Hepatocyte (in vitro differentiated cells): ENCODE results near the gene SLC38A1. TPM values are rescaled to one million over a fixed set of nuclear protein-coding genes. Genes with fewer than 3 reads are reported as not detected.

Experiments used
- DNase-seq: peaks from one replicate; pipeline ENCODE4 v3.0.0-alpha.2; 2016; ENCODE audit warnings: low spot score
- H2AFZ ChIP-seq: fragments of 200-600 bp; sonication (generic); 2 replicates; pipeline ENCODE4 v1.6.0; 2016; ENCODE audit warnings: antibody characterized with exemption, mild to moderate bottlenecking
- H3K27ac ChIP-seq: fragments of 200-600 bp; sonication (generic); 2 replicates; pipeline ENCODE4 v1.5.1; 2016; ENCODE audit warnings: mild to moderate bottlenecking
- H3K27me3 ChIP-seq: fragments of 200-600 bp; sonication (generic); 2 replicates; pipeline ENCODE4 v1.6.1; 2016
- H3K36me3 ChIP-seq: fragments of 200-600 bp; sonication (generic); replicated peaks from 2 replicates; pipeline ENCODE4 v1.5.1; 2016; ENCODE audit warnings: low read depth; ENCODE audit not compliant: insufficient read depth
- H3K4me1 ChIP-seq: fragments of 200-600 bp; sonication (generic); 2 replicates; pipeline ENCODE4 v1.5.1; 2016; ENCODE audit warnings: mild to moderate bottlenecking, moderate library complexity; ENCODE audit not compliant: insufficient read depth
- H3K4me2 ChIP-seq: fragments of 200-600 bp; sonication (generic); 2 replicates; pipeline ENCODE4 v1.6.0; 2016
- H3K4me3 ChIP-seq: fragments of 200-600 bp; sonication (generic); 2 replicates; pipeline ENCODE4 v1.5.1; 2016; ENCODE audit warnings: mild to moderate bottlenecking
- H3K79me2 ChIP-seq: fragments of 200-600 bp; sonication (generic); 2 replicates; pipeline ENCODE4 v1.6.0; 2017; ENCODE audit warnings: mild to moderate bottlenecking
- H3K9me2 ChIP-seq: fragments of 200-600 bp; sonication (generic); replicated peaks from 2 replicates; pipeline ENCODE4 v1.6.0; 2017; ENCODE audit warnings: mild to moderate bottlenecking; ENCODE audit not compliant: insufficient read depth
- H3K9me3 ChIP-seq: fragments of 200-600 bp; sonication (generic); 2 replicates; pipeline ENCODE4 v1.5.1; 2016; ENCODE audit warnings: low read depth, mild to moderate bottlenecking
- H4K20me1 ChIP-seq: fragments of 200-600 bp; sonication (generic); 2 replicates; pipeline ENCODE4 v1.6.0; 2016; ENCODE audit warnings: mild to moderate bottlenecking; ENCODE audit not compliant: insufficient read depth, poor library complexity, severe bottlenecking
- EZH2 ChIP-seq: fragments of 200-600 bp; sonication (generic); IDR thresholded peaks from 2 replicates; pipeline ENCODE4 v1.6.1; 2016; ENCODE audit warnings: antibody characterized with exemption, mild to moderate bottlenecking, borderline replicate concordance
- EZH2phosphoT487 ChIP-seq: fragments of 200-600 bp; sonication (generic); IDR thresholded peaks from one replicate; pipeline ENCODE4 v1.6.1; 2018; ENCODE audit warnings: antibody characterized with exemption, mild to moderate bottlenecking, low read depth, moderate library complexity; ENCODE audit not compliant: unreplicated experiment, severe bottlenecking
- WGBS: methylation state at CpG from one replicate; pipeline ENCODE4 v1.1.6; 2016; ENCODE audit warnings: low lambda C conversion rate; ENCODE audit errors: missing lambda C conversion rate; 5-methylcytosine and 5-hydroxymethylcytosine counted together
- polyA plus RNA-seq: library from polyadenylated mRNA; unstranded; fragments of >200 nt; fragmentation: Nextera tagmentation; extraction: Ambion mirVana; gene quantifications from 2 replicates; pipeline ENCODE4 v1.2.1, GENCODE V29; 2016
- total RNA-seq: library from RNA; depleted of rRNA; stranded (reverse); fragments of >200 nt; gene quantifications from 2 replicates; pipeline ENCODE4 v1.2.3, GENCODE V29; 2014
- TF ChIP-seq, protein P1 (sequence below): fragments of 200-600 bp; sonication (generic); IDR thresholded peaks from 2 replicates; pipeline ENCODE4 v1.5.1; 2016; ENCODE audit warnings: antibody characterized with exemption, mild to moderate bottlenecking; ENCODE audit not compliant: poor library complexity

SLC38A1 gene
- total and polyA plus RNA-seq, 2 experiments from 2014 or later, result 48.2 to 86.8 TPM

DNA sequence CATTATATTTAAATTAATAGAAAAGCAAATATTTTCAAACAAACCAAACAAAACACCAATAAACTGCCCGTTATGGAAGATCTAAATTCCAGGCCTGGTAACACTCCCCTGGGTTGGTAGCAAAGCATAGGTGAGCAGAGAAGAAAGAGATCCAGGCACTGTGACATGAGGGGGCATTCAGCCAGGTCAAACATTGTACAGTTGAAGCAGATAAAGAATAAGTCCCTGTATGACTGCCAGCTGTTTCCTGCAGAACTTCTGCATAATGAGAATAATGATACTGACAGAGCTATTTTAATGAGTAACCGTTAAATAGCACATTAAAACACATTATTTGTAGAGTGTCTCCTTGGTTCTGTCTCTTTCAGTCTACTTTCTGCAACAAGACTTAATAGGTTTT, 35.4 kb downstream of the SLC38A1 start:
- Histone ChIP-seq H2AFZ (no peak overlapping the region), H4K20me1 (peaks cover 7% of the 10 kb centered on the region), H3K79me2 (peaks cover 60% of the 10 kb centered on the region), H3K9me3 (no peaks in the 10 kb centered on the region), H3K4me1 (no peaks in the 10 kb centered on the region), H3K4me3 (no peak overlapping the region), H3K4me2 (no peak overlapping the region), H3K36me3 (no peaks in the 10 kb centered on the region), H3K9me2 (no peaks in the 10 kb centered on the region), H3K27ac (no peak overlapping the region), H3K27me3 (no peaks in the 10 kb centered on the region)
- TF ChIP-seq, protein P1, sequence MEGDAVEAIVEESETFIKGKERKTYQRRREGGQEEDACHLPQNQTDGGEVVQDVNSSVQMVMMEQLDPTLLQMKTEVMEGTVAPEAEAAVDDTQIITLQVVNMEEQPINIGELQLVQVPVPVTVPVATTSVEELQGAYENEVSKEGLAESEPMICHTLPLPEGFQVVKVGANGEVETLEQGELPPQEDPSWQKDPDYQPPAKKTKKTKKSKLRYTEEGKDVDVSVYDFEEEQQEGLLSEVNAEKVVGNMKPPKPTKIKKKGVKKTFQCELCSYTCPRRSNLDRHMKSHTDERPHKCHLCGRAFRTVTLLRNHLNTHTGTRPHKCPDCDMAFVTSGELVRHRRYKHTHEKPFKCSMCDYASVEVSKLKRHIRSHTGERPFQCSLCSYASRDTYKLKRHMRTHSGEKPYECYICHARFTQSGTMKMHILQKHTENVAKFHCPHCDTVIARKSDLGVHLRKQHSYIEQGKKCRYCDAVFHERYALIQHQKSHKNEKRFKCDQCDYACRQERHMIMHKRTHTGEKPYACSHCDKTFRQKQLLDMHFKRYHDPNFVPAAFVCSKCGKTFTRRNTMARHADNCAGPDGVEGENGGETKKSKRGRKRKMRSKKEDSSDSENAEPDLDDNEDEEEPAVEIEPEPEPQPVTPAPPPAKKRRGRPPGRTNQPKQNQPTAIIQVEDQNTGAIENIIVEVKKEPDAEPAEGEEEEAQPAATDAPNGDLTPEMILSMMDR, result no peak
- TF ChIP-seq EZH2phosphoT487, result no peak
- no peak for TF ChIP-seq EZH2
- WGBS, result 95% methylated on average over 2 of the region's 2 CpGs
- no peak for DNase-seq

DNA sequence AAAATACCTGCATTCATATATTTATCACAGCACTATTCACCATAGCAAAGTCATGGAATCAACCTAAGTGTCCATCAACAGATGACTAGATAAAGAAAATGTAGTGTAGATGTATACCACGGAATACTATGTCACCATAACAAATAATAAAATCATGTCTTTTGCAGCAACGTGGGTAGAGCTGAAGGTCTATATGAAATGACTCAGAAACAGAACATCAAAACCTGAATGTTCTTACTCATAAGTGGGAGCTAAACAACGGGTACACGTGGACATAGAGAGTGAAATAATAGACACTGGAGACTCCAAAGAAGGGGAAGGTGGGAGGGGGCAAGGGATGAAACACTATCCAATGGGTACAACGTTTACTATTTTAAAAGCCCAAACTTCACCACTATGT, 37.9 kb downstream of the SLC38A1 start:
- WGBS, result 96% methylated on average over 5 of the region's 5 CpGs
- H3K9me2 ChIP-seq, result no peaks in the 10 kb centered on the region

DNA sequence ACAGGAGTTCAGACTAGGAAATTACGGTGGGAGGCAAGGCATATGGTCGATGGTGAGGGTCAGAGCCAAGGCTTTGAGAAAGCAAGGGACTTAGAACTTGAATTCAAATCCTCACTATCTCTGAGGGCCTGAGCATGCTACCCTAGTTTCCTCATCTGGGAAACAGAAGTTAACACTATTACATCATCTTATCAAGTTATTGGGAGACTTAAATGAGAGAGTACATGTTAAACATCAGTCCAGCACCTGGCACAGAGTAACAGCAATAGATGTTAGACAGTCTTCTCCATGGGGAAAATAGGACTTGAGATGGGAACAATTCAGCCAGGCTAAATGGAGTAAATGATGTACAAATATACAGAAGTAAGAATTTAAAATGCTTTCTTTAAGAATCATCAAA, 38.5 kb downstream of the SLC38A1 start:
- Histone ChIP-seq H3K36me3 (no peaks in the 10 kb centered on the region), H3K4me3 (no peak overlapping the region), H2AFZ (no peak overlapping the region), H3K79me2 (peaks cover 44% of the 10 kb centered on the region), H3K4me1 (no peaks in the 10 kb centered on the region), H3K9me3 (no peaks in the 10 kb centered on the region), H3K4me2 (no peak overlapping the region), H3K27ac (no peak overlapping the region), H3K27me3 (no peaks in the 10 kb centered on the region), H4K20me1 (no peaks in the 10 kb centered on the region), H3K9me2 (no peaks in the 10 kb centered on the region)
- DNase-seq, result no peak
- TF ChIP-seq EZH2phosphoT487 (no peak), EZH2 (no peak)
- TF ChIP-seq, protein P1, result no peak
- 91% methylated on average over 2 of the region's 2 CpGs for WGBS

More for the DNA sequence above, 37.9 kb downstream of the SLC38A1 start:
- no peaks in the 10 kb centered on the region for H3K9me3 ChIP-seq
- no peaks in the 10 kb centered on the region for H4K20me1 ChIP-seq
- H3K79me2 ChIP-seq, result peaks cover 50% of the 10 kb centered on the region
- H3K27ac ChIP-seq, result no peak overlapping the region
- no peak overlapping the region for H3K4me2 ChIP-seq
- no peak overlapping the region for H3K4me3 ChIP-seq
- TF ChIP-seq, protein P1, result no peak
- TF ChIP-seq EZH2 (no peak), EZH2phosphoT487 (no peak)
- no peaks in the 10 kb centered on the region for H3K27me3 ChIP-seq
- no peaks in the 10 kb centered on the region for H3K4me1 ChIP-seq
- H3K36me3 ChIP-seq, result no peaks in the 10 kb centered on the region
- H2AFZ ChIP-seq, result no peak overlapping the region
- DNase-seq, result no peak

DNA sequence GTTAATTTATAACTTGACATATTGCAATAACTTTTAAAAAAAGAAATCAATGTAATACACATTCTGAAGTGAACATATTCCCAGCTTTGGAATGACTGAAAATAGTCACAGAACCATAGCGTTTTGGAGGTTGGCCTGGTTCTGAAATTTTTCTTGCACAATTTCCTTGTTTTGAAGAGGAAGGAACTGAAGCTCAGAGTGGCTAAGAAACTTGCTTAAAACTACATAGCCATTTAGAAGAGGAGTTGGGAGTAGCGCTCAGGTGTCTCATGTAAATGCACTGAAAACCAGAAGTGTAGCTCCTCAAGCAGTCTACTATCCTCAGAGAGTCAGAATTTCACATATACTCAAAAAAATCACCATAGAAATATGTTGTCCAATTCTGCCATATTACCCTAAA, 41.2 kb downstream of the SLC38A1 start:
- H3K79me2 ChIP-seq, result peaks cover 44% of the 10 kb centered on the region
- no peak overlapping the region for H3K27ac ChIP-seq
- H3K9me3 ChIP-seq, result no peaks in the 10 kb centered on the region
- DNase-seq, result no peak
- no peak overlapping the region for H3K4me2 ChIP-seq
- H3K4me1 ChIP-seq, result no peaks in the 10 kb centered on the region
- no peaks in the 10 kb centered on the region for H3K9me2 ChIP-seq
- no peak for TF ChIP-seq EZH2phosphoT487
- TF ChIP-seq, protein P1, result no peak
- no peak for TF ChIP-seq EZH2
- H3K27me3 ChIP-seq, result no peaks in the 10 kb centered on the region
- no peaks in the 10 kb centered on the region for H3K36me3 ChIP-seq
- H2AFZ ChIP-seq, result no peak overlapping the region
- 98% methylated on average over 2 of the region's 2 CpGs for WGBS
- no peak overlapping the region for H3K4me3 ChIP-seq
- H4K20me1 ChIP-seq, result no peaks in the 10 kb centered on the region
